ENCODE data around the gene GLI2. TPM values are rescaled to one million over a fixed set of nuclear protein-coding genes. Genes with fewer than 3 reads are reported as not detected.

Gene GLI2
- total RNA-seq, 2 experiments from 2014 or later = not detected

GRCh38 chr2:120731175-120731574 lies 4.5 kb upstream of the GLI2 start:
- Mint-ChIP-seq H3K4me1 (no peaks in the 10 kb centered on the region), H3K36me3 (ENCODE audit: low read depth) (no peaks in the 10 kb centered on the region), H3K4me3 (no peak overlapping the region), H3K9me3 (ENCODE audit: low read depth) (peaks cover 1% of the 10 kb centered on the region), H3K27ac (no peak overlapping the region), H3K27me3 (peaks cover 34% of the 10 kb centered on the region)
- no peak for ATAC-seq
- DNase-seq = no peak
- POLR2A ChIA-PET = no interaction called here
- intact Hi-C loops (cut with DNase I, micrococcal nuclease) = no loop called here
- CTCF ChIA-PET = no interaction called here

- peaks cover 44% of the 10 kb centered on the region for H3K27me3 Mint-ChIP-seq
- ATAC-seq = no peak
Measured at GRCh38 chr2:120732506-120733237, 3.0 kb upstream of the GLI2 start.

GRCh38 chr2:120733238-120733932 lies 2.3 kb upstream of the GLI2 start:
- Mint-ChIP-seq H3K4me1 (peaks cover 6% of the 10 kb centered on the region), H3K27me3 (peaks cover 50% of the 10 kb centered on the region), H3K27ac (no peak overlapping the region), H3K4me3 (no peak overlapping the region), H3K9me3 (ENCODE audit: low read depth) (no peaks in the 10 kb centered on the region), H3K36me3 (ENCODE audit: low read depth) (no peaks in the 10 kb centered on the region)
- intact Hi-C loops (cut with DNase I, micrococcal nuclease) = no loop called here
- ChIA-PET POLR2A (no interaction called here), CTCF (interaction anchor here (0.6 kb wide), 1 partner anchor 294 kb away, joined by 5 read pairs; no protein-coding TSS in a partner anchor)
- DNase-seq (no peak), ATAC-seq (no peak)

More at GRCh38 chr2:120732506-120733237, 3.0 kb upstream of the GLI2 start:
- ChIA-PET CTCF (no interaction called here), POLR2A (no interaction called here)
- Mint-ChIP-seq H3K9me3 (ENCODE audit: low read depth) (no peaks in the 10 kb centered on the region), H3K36me3 (ENCODE audit: low read depth) (no peaks in the 10 kb centered on the region), H3K27ac (no peak overlapping the region), H3K4me3 (no peak overlapping the region), H3K4me1 (peaks cover 6% of the 10 kb centered on the region)
- intact Hi-C loops (cut with DNase I, micrococcal nuclease) = no loop called here
- no peak for DNase-seq

- peaks cover 59% of the 10 kb centered on the region for H3K27me3 Mint-ChIP-seq
- ATAC-seq = no peak
- intact Hi-C loops (cut with DNase I, micrococcal nuclease) = loop anchor here in 1 of 2 experiments (2.0 to 5.0 kb wide), 2 partner anchors 336 to 388 kb away; partner anchors contain the start of gene INHBB
- H3K4me3 Mint-ChIP-seq = no peak overlapping the region
- H3K4me1 Mint-ChIP-seq = peaks cover 6% of the 10 kb centered on the region
- no peak for DNase-seq
- ChIA-PET POLR2A (interaction anchor here (1.5 kb wide), 1 partner anchor 340 kb away, joined by 3 read pairs; no protein-coding TSS in a partner anchor), CTCF (interaction anchor here (0.7 kb wide), 1 partner anchor 98 kb away, joined by 3 read pairs; no protein-coding TSS in a partner anchor)
- H3K9me3 Mint-ChIP-seq (ENCODE audit: low read depth) = no peaks in the 10 kb centered on the region
- no peak overlapping the region for H3K27ac Mint-ChIP-seq
- H3K36me3 Mint-ChIP-seq (ENCODE audit: low read depth) = no peaks in the 10 kb centered on the region
Measured at GRCh38 chr2:120734930-120735651, 577 bp upstream of the GLI2 start.

GRCh38 chr2:120736202-120736623 lies 545 bp downstream of the GLI2 start:
- Mint-ChIP-seq H3K27ac (no peak overlapping the region), H3K4me3 (no peak overlapping the region), H3K9me3 (ENCODE audit: low read depth) (no peaks in the 10 kb centered on the region), H3K4me1 (peaks cover 6% of the 10 kb centered on the region), H3K36me3 (ENCODE audit: low read depth) (no peaks in the 10 kb centered on the region), H3K27me3 (peaks cover 66% of the 10 kb centered on the region)
- DNase-seq (no peak), ATAC-seq (no peak)
- intact Hi-C loops (cut with DNase I, micrococcal nuclease) = loop anchor here in 1 of 2 experiments (5.0 kb wide), 1 partner anchor 389 kb away; the partner anchor contains the start of gene INHBB
- CTCF ChIA-PET = interaction anchor here (0.5 kb wide), 1 partner anchor 1033 kb away, joined by 3 read pairs; no protein-coding TSS in a partner anchor
- POLR2A ChIA-PET = no interaction called here

GRCh38 chr2:120736624-120737339 lies 1.1 kb downstream of the GLI2 start:
- Mint-ChIP-seq H3K4me3 (no peak overlapping the region), H3K4me1 (peaks cover 6% of the 10 kb centered on the region), H3K9me3 (ENCODE audit: low read depth) (no peaks in the 10 kb centered on the region), H3K27ac (no peak overlapping the region), H3K36me3 (ENCODE audit: low read depth) (no peaks in the 10 kb centered on the region), H3K27me3 (peaks cover 66% of the 10 kb centered on the region)
- intact Hi-C loops (cut with DNase I, micrococcal nuclease) = loop anchor here in 1 of 2 experiments (5.0 kb wide), 1 partner anchor 389 kb away; the partner anchor contains the start of gene INHBB
- ATAC-seq = no peak
- CTCF ChIA-PET = interaction anchor here (0.6 to 1.1 kb wide), 3 partner anchors 10 to 184 kb away, joined by 3 read pairs; no protein-coding TSS in a partner anchor
- DNase-seq = peak; percentile 20
- POLR2A ChIA-PET = no interaction called here

DNA sequence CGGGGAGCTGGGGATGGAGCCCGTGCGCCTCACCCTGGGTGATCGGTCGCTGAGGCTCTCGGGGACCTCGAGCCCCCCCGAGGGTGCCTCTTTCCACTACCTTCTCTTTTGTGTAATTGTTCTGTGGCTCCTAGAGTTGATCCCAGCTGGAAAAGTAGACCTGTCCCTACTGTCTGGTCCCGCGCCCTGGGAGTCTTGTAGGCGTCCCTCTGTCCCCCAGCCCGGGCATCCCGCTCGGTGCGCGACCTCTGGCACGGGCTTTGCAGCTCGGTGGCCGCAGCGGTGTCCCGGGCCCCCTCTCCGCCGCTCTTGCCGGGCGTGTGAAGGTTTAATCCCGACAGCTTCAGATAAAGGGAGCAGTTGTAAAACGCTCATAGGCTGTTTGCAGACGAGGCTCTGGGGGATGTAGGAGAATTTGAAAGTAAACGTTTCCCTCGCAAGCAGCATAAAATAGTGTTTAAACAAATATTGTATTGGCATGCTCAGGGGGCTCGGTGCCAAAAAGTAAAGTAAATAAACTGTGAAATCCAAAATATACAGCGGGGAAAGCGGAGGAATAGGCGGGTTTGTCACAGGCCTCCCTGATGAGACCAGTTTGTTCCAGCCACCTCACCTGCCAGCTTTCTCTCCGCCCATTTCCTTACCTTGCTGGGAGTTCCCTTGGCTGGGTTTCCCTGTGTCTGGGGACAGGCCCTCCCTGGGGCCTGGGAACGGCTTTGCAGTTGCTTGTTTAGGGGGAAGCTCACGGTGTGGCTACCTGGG lies 1.9 kb downstream of the GLI2 start:
- Mint-ChIP-seq H3K4me3 (no peak overlapping the region), H3K36me3 (ENCODE audit: low read depth) (no peaks in the 10 kb centered on the region), H3K9me3 (ENCODE audit: low read depth) (no peaks in the 10 kb centered on the region), H3K27me3 (peaks cover 68% of the 10 kb centered on the region), H3K27ac (no peak overlapping the region), H3K4me1 (peaks cover 6% of the 10 kb centered on the region)
- POLR2A ChIA-PET = no interaction called here
- no peak for DNase-seq
- ATAC-seq = no peak
- intact Hi-C loops (cut with DNase I, micrococcal nuclease) = loop anchor here in 1 of 2 experiments (5.0 kb wide), 1 partner anchor 390 kb away; the partner anchor contains the start of gene INHBB
- CTCF ChIA-PET = interaction anchor here (0.6 to 1.1 kb wide), 3 partner anchors 9 to 184 kb away, joined by 3 read pairs; no protein-coding TSS in a partner anchor

DNA sequence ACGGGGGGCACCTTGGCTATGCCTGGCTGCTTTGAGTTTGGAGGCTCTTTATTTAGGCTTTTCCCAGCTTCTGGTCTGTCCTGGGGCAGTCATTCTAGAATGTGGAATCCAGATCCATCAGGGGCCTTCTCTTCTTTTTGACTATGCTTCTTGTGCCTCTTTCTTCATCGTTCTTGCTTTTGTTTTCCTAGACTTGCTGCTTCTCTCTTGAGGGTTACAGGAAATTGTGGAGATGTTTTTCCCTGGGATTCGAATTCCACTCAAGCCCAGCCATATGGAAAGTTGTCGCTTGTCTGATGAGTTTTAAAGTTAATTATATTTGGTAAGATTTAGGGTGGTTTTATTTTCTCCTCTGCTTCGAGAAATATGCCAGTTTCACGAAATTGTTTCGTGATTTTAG lies 2.4 kb downstream of the GLI2 start:
- ChIA-PET POLR2A (no interaction called here), CTCF (interaction anchor here (1.1 kb wide), 2 partner anchors 8 to 39 kb away, joined by 3 read pairs; no protein-coding TSS in a partner anchor)
- H3K36me3 Mint-ChIP-seq (ENCODE audit: low read depth) = no peaks in the 10 kb centered on the region
- peaks cover 68% of the 10 kb centered on the region for H3K27me3 Mint-ChIP-seq
- H3K4me3 Mint-ChIP-seq = no peak overlapping the region
- no peaks in the 10 kb centered on the region for H3K9me3 Mint-ChIP-seq (ENCODE audit: low read depth)
- H3K4me1 Mint-ChIP-seq = peaks cover 6% of the 10 kb centered on the region
- intact Hi-C loops (cut with DNase I, micrococcal nuclease) = loop anchor here in 1 of 2 experiments (5.0 kb wide), 1 partner anchor 391 kb away; the partner anchor contains the start of gene INHBB
- H3K27ac Mint-ChIP-seq = no peak overlapping the region
- DNase-seq (no peak), ATAC-seq (no peak)

GRCh38 chr2:120738786-120739437 lies 3.2 kb downstream of the GLI2 start:
- ChIA-PET CTCF (interaction anchor here (1.1 kb wide), 1 partner anchor 40 kb away, joined by 3 read pairs; no protein-coding TSS in a partner anchor), POLR2A (no interaction called here)
- no peak for DNase-seq
- intact Hi-C loops (cut with DNase I, micrococcal nuclease) = loop anchor here in 1 of 2 experiments (5.0 kb wide), 1 partner anchor 392 kb away; the partner anchor contains the start of gene INHBB
- Mint-ChIP-seq H3K27me3 (peaks cover 65% of the 10 kb centered on the region), H3K4me1 (peaks cover 6% of the 10 kb centered on the region), H3K4me3 (no peak overlapping the region), H3K27ac (no peak overlapping the region), H3K9me3 (ENCODE audit: low read depth) (no peaks in the 10 kb centered on the region), H3K36me3 (ENCODE audit: low read depth) (no peaks in the 10 kb centered on the region)
- ATAC-seq = no peak
